Stimulated activated CD4-positive, alpha-beta T cell treated with anti-CD3 and anti-CD28 coated beads, Interleukin-1b, Interleukin-23, amount 100 ng/mL, for 4 hours (primary cell): Measurements from ENCODE around the gene LMAN2L.
"Not testable (repeated sequence)": the region's sequence is repeated elsewhere in the genome, so short reads cannot be mapped to it uniquely, and the experiment has no call there.

Experiments used
- DNase-seq, 2 donors: peaks; one replicate each; pipeline ENCODE4 v3.0.0-alpha.2; 2020; ENCODE audit warnings: low read depth in 2 of 2

LMAN2L gene

DNA sequence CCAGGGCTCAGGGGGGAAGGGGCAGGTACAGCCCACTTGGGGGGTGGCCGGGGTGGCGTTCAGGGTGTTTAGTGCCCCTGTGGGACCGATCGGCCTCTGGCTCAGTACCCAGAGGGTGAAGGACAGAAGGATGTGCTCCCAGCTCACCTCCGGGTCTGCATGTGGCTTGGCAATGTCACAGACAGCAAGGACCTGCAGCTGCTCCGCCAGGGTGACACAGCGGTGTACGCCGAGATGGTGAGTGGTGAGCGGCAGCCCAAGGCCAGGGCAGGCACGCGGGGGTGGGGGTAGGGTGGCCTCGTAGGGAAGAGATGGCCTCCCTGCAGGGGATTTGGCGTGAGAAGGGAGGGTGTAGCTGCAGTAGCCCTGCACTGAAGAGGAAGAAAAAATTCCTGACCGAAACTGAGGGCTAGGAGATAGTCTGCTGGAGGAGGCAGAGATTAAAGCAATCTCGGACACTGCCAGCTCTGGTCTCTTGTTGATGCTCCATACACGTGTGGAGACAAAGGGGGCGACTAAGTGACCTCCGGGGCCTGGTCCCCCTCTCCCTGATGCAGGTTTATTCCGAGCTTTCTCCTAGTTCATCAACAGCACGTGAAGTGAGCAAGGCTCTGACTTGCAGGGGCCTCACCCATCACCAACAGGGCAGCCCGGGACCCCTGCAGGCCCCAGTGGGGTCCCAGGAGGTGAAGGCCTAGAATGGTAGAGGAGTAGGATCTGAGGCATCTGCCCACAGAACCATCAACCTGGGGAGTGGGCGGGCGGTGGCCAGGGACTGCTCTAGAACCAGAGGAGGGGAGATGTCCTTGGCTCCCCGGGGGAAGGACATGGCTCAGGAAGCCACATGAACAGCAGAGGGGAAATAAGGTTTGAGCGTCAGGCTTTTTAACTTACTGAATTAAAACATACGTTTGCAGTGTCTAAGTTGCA lies 51.9 kb downstream of the LMAN2L start:
- no peak for DNase-seq

GRCh38 chr2:96687266-96687665 lies 52.6 kb downstream of the LMAN2L start:
- DNase-seq, result no peak

DNA sequence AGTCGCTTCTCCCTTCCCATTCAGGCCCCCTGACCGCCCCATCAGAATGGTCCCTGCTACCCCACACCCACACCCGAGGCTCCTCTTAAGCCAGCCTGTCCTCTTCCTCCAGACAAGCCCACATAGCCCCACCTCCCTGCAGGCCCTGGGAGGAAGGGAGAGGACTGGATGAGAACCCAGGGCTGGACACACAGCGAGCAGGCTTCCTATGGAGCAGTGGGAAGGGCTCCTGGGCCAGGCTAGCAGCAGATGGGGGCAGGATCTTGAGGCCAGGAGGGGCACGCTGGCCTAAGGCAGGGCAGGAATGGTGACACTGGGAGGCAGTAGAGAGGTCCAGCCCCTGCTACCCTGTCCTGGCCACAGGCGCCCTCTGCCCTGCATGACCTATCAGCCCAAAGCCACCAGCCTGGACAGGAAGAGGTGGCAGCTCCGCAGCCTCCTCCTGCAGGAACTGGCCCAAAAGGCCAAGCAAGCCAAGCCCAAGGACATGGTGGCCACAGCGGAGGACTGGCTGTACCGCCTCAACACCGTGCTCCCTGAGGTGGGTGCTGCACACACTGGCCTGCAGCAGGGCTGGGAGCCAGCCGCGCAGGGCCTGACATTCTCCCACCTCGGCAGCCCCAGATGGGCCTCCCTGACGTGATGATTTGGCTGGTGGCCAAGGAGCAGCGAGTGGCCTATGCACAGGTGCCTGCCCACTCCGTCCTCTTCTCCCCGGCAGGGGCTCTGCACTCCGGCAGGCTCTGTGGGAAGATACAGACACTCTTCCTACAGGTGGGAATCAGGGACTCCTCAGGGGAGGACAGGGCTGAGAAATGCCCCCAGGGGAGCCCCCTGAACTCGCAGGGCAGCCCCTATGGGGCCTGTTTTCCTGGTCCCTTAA lies 54.0 kb downstream of the LMAN2L start:
- DNase-seq, result no peak

- DNase-seq, result no peak
Observed at GRCh38 chr2:96684883-96685576, 54.8 kb downstream of the LMAN2L start.

GRCh38 chr2:96683972-96684820 lies 55.7 kb downstream of the LMAN2L start:
- no peak for DNase-seq

- no peak for DNase-seq
Observed at GRCh38 chr2:96683307-96683706, 56.6 kb downstream of the LMAN2L start.

GRCh38 chr2:96681540-96681939 lies 58.3 kb downstream of the LMAN2L start:
- DNase-seq, result no peak

DNA sequence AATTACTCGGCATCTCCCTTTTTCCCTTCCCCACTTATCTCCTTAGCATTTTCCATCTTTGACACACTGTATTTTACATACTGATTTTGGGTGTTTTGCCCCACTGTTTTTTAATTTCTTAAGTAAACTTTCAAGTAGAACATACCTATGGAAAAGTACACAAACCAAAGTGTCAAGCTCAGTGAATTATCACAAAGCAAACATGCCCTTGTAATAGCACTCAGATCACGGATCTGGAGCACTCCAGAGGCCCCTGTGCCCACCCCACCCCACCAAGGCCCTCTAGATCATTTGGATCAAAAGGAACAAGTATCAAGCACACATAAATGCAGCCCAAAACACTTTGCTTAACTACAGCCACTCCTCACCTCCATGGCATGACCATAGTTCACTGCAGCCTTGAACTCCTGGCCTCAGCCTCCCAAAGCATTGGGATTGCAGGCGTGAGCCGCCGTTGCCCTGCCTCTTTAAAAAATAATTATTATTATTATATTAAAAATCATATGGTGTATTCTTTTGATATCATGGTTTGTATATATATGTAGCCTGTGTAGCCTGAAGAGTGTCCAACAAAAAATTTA lies 59.2 kb downstream of the LMAN2L start:
- DNase-seq, result no peak

DNA sequence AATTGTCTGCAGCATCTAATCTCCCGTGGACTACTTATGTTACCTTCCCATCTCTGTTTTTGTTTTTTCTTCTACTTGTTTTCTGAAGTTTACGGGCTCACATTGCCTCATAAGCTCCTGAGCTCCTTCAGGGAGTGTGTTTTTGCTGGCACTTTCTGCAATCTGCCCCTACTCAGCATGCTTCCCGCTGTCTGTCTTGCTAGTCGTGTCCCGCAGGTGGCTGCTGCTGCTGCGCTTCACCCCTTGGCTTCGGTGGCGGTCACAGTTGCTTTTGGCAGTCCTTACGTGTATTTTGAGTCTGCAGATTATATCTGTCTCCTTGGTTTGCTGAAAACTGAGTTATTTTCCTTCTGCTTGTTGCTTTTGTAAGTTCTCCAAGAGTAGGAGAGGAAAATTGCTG lies 60.0 kb downstream of the LMAN2L start:
- DNase-seq, result no peak

DNA sequence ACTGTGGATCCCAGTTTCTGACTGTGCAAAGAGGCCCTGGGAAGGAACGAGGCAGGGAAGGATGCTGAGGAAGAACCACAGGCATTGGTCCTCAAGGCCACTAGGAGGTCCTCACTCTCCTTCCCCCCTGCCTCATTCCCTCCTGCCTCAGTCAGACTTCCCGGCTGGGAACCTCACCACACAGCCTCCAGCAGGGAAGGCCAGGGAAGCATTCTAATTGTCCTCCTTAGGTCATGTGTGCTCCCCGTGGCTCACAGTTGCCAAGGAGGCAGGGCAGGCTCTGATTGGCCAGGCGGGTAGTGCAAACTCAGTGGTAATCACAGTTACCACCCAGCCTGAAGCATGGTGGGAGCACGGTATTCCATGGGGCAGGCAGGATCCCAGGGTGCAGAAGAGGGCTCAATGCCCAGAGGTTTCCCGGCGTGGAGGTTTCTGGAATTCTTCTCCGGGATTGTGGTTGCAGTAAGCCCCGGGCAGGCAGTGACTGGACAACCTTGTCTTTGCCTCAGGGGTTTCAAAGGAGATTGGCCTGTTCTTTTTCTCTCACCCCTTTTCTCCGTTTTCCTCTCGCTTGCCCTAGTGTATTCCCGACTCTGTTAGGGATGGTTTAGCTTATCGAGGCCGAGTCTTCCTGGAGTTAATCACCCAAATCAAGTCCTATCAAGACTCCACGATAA lies 70.2 kb downstream of the LMAN2L start:
- DNase-seq, result no peak

- no peak for DNase-seq
Observed at GRCh38 chr2:96668771-96669170, 71.1 kb downstream of the LMAN2L start.

GRCh38 chr2:96665717-96666116 lies 74.1 kb downstream of the LMAN2L start:
- DNase-seq, result not testable (repeated sequence)

DNA sequence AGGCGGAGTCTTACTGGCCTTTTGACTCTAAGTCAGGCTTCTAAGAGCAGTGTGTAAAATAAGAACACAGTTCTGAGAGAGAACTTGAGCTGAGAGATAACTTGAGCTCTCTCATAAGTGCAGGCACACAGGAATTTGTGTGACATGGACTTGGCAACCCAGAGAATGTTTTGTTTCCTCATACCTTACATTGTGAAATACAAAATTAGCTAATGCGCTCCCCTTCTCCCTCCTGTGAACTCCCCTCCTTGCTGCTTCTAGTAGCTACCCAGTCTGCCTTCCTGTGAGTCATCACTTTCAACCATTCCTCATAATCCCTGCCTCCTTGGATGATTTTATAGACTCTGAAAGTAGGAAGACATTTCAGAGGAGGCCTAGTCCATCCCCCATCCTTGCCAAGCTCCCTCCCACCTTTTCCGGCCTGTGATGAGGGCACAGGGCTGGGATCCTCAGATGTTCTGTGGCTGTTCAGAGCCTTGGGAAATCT lies 74.7 kb downstream of the LMAN2L start:
- DNase-seq, result no peak

- no peak for DNase-seq
Observed at GRCh38 chr2:96664366-96664925, 75.4 kb downstream of the LMAN2L start.

GRCh38 chr2:96663829-96664228 lies 76.0 kb downstream of the LMAN2L start:
- no peak for DNase-seq

- DNase-seq, result no peak
Observed at GRCh38 chr2:96663177-96663576, 76.7 kb downstream of the LMAN2L start.

DNA sequence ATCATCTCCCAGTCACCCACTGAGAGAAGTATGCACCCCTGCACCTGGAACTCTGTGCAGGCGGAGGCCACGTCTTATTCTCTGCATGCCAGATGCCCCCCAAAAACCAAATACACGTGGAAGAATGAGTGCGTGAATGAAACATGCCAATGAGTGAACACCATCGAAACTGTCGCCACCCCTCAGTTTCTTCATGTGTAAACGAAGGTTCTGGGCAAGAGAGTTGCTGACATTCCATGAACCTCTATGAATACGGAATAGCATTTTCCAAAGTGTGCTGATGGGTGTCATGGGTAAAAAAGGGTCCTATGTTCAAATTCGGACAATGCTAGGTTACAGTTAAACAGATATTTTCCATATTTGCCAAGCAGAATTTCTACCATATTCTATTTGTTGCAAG lies 77.5 kb downstream of the LMAN2L start:
- no peak for DNase-seq

- no peak for DNase-seq
Observed at GRCh38 chr2:96661324-96661723, 78.5 kb downstream of the LMAN2L start.

DNA sequence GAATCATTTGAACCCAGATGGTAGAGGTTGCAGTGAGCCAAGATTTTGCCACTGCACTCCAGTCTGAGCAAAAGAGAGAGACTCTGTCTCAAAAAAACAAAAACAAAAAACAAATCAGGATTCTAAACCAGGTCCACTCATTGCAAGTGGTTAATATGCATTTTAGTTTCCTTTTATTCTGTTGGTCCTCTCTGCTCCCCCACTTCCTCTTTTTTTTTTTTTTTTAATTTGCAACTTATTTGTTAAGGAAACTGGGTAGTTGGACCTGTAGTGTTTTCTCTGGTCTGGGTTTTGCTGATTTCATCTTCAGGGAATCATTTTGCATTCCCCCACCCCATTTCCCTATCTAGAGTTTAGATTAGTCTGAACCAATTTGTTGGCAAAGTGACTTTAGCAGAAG lies 83.3 kb downstream of the LMAN2L start:
- DNase-seq, result no peak
